Type B pancreatic cell (in vitro differentiated cells): Measurements from ENCODE around the gene TEX36. TPM values are rescaled to one million over a fixed set of nuclear protein-coding genes. Genes with fewer than 3 reads are reported as not detected.

Source experiments
- DNase-seq: peaks from one replicate; pipeline ENCODE4 v3.0.0; 2021; ENCODE audit warnings: mixed read lengths; ENCODE audit not compliant: unreplicated experiment; ENCODE audit errors: extremely low spot score
- H3K27ac Mint-ChIP-seq: 2 replicates; pipeline ENCODE4 v1.8.0; 2021; ENCODE audit warnings: mild to moderate bottlenecking, mixed read lengths
- H3K27me3 Mint-ChIP-seq: 2 replicates; pipeline ENCODE4 v1.8.0; 2021; ENCODE audit warnings: mixed read lengths
- H3K36me3 Mint-ChIP-seq: 2 replicates; pipeline ENCODE4 v1.8.0; 2021; ENCODE audit warnings: mixed read lengths
- H3K4me1 Mint-ChIP-seq: one replicate; pipeline ENCODE4 v1.8.0; 2021; ENCODE audit warnings: mixed read lengths; ENCODE audit not compliant: unreplicated experiment
- H3K4me3 Mint-ChIP-seq: 2 replicates; pipeline ENCODE4 v1.8.0; 2021; ENCODE audit warnings: mild to moderate bottlenecking, mixed read lengths
- H3K9me3 Mint-ChIP-seq: 2 replicates; pipeline ENCODE4 v1.8.0; 2021; ENCODE audit warnings: mixed read lengths
- total RNA-seq: library from RNA; stranded (reverse); gene quantifications from 2 replicates; pipeline ENCODE4 v1.2.1, GENCODE V29; 2021; ENCODE audit warnings: low replicate concordance
- TF ChIP-seq, protein P1 (sequence below): fragments of 200-600 bp; sonication (generic); conservative IDR thresholded peaks from 2 replicates; pipeline ENCODE4 v1.5.0; 2021; ENCODE audit warnings: antibody characterized with exemption, mild to moderate bottlenecking

Gene TEX36
- total RNA-seq, 1 donor from 2014 or later, result not detected

DNA sequence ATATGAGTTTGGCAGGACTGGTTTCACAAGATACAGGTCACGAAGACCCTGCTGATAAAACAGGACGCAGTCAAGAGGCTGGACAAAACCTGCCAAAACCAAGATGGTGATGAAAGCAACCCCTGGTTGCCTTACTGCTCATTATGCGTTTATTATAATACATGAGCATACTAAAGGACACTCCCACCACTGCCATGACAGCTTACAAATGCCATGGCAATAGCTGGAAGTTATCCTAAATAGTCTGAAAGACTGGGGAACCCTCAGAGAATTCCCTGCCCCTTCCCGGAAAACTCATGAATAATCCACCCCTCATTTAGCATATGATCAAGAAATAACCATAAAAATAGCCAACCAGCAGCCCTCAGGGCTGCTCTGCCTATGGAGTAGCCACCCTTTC, 73.1 kb downstream of the TEX36 start:
- H3K4me1 Mint-ChIP-seq, result peaks cover 4% of the 10 kb centered on the region
- H3K9me3 Mint-ChIP-seq, result no peaks in the 10 kb centered on the region
- TF ChIP-seq, protein P1, sequence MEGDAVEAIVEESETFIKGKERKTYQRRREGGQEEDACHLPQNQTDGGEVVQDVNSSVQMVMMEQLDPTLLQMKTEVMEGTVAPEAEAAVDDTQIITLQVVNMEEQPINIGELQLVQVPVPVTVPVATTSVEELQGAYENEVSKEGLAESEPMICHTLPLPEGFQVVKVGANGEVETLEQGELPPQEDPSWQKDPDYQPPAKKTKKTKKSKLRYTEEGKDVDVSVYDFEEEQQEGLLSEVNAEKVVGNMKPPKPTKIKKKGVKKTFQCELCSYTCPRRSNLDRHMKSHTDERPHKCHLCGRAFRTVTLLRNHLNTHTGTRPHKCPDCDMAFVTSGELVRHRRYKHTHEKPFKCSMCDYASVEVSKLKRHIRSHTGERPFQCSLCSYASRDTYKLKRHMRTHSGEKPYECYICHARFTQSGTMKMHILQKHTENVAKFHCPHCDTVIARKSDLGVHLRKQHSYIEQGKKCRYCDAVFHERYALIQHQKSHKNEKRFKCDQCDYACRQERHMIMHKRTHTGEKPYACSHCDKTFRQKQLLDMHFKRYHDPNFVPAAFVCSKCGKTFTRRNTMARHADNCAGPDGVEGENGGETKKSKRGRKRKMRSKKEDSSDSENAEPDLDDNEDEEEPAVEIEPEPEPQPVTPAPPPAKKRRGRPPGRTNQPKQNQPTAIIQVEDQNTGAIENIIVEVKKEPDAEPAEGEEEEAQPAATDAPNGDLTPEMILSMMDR, result no peak
- H3K27me3 Mint-ChIP-seq, result no peaks in the 10 kb centered on the region
- H3K27ac Mint-ChIP-seq, result no peak overlapping the region
- no peaks in the 10 kb centered on the region for H3K36me3 Mint-ChIP-seq
- H3K4me3 Mint-ChIP-seq, result no peak overlapping the region
- DNase-seq, result no peak

DNA sequence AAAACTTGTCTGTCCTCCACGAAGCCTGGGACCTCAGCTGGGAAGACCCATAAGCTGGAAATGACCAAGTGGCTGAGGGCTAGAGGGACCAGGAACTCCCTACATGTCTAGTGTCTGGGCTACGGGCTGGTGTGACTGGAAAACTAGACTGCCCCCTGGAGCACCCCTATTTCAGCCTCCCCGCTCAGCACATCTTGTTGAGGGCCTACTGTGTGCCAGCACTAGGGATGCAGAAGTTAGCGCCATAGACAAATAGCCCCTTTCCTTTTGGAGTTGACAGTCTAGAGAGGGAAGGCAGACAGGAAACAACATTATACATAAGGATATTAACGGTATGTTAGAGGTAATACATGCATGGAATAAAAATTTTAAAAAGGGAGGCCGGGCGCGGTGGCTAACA, 74.5 kb downstream of the TEX36 start:
- Mint-ChIP-seq H3K27me3 (no peaks in the 10 kb centered on the region), H3K9me3 (no peaks in the 10 kb centered on the region), H3K27ac (no peak overlapping the region), H3K36me3 (no peaks in the 10 kb centered on the region), H3K4me1 (peaks cover 4% of the 10 kb centered on the region), H3K4me3 (no peak overlapping the region)
- TF ChIP-seq, protein P1, result no peak
- DNase-seq, result no peak

DNA sequence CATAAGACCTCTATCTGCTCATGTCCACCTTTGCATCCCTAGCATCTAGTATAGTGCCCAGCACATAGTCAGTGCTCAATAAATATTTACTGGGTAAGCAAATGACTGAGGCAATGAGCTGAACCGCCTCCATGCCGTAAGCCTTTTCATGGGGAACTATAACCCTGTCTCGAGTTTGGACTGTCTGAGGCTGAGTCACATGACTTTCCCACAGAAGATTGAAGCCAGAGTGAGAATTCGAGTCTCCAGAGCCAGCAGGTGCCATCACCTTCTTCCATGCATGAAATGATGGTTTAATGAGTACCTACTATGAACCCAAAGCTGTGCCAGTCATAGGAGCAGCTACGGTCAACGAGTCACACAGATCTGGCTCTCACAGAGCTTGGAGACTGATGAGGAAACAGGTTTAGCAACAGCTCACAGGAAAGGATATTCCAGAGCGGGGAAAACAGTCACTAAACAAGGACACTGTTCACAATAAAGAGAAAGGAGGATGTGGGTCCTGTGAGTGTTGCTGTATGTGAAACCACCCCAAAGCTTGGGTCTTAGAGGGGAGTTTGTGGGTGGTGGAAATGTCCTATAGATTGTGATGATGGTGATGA, 75.2 kb downstream of the TEX36 start:
- no peaks in the 10 kb centered on the region for H3K9me3 Mint-ChIP-seq
- TF ChIP-seq, protein P1, result no peak

DNA sequence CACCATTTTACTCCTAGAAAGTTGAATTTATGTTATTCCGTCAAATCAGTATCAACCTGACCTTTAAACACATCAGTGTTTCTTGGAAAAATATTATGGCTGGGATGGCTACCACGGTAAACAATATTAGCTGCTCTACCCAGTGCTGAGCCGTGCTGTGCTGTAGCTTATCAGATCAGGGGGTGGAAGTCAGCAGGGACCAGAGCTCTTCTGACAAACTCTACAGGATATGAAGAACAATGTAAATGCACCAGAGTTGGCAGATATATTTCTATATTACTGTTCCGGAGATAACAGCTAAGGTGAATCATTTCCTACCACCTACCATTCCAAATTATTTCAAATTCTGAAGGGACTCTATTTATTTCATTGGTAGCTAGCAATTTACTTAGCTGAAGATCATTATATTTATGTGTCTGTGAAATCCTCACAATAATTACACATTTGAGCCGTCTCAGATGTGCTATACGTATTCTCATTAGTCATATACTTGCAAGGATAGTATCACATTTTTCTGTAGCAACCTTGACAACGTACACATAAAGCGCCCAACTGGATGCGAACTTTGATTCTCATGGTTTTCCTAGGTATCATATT, 76.5 kb downstream of the TEX36 start:
- Mint-ChIP-seq H3K27me3 (no peaks in the 10 kb centered on the region), H3K4me3 (no peak overlapping the region), H3K27ac (no peak overlapping the region), H3K9me3 (no peaks in the 10 kb centered on the region), H3K4me1 (peaks cover 4% of the 10 kb centered on the region), H3K36me3 (no peaks in the 10 kb centered on the region)
- no peak for DNase-seq
- TF ChIP-seq, protein P1, result no peak

More for the DNA sequence above, 75.2 kb downstream of the TEX36 start:
- no peak overlapping the region for H3K27ac Mint-ChIP-seq
- H3K4me1 Mint-ChIP-seq, result peaks cover 4% of the 10 kb centered on the region
- DNase-seq, result no peak
- no peaks in the 10 kb centered on the region for H3K36me3 Mint-ChIP-seq
- no peak overlapping the region for H3K4me3 Mint-ChIP-seq
- no peaks in the 10 kb centered on the region for H3K27me3 Mint-ChIP-seq

Other genes starting within 250 kb of the TEX36 start
- 27.7 and 35.4 TPM in 2 replicates for gene EDRF1, start 36.5 kb upstream of the TEX36 start, total RNA-seq
- 0.31 TPM in 1 of 2 replicates, not detected in the other for gene MMP21, start 92.7 kb upstream of the TEX36 start, total RNA-seq
- 42.0 and 52.5 TPM in 2 replicates for gene UROS, start 140.1 kb upstream of the TEX36 start, total RNA-seq
- 55.9 and 81.5 TPM in 2 replicates for gene BCCIP, start 140.4 kb upstream of the TEX36 start, total RNA-seq
- gene DHX32, start 198.1 kb upstream of the TEX36 start, total RNA-seq, result 33.2 and 46.4 TPM in 2 replicates
- gene FANK1, start 213.4 kb upstream of the TEX36 start, total RNA-seq, result 9.5 and 11.8 TPM in 2 replicates